Muscle layer of duodenum (tissue), 2 donors: Measurements from ENCODE around the gene LRRC36.

Experiments
- H3K27ac ChIP-seq: one replicate; pipeline ENCODE4 v1.7.0; 2013; ENCODE audit warnings: mild to moderate bottlenecking, low read length
- H3K27me3 ChIP-seq: one replicate; pipeline ENCODE4 v1.7.0; 2013; ENCODE audit warnings: low read depth, mild to moderate bottlenecking, control low read depth, low read length
- H3K36me3 ChIP-seq, 2 donors: one replicate each; pipeline ENCODE4 v1.7.0; 2013; ENCODE audit warnings: low read length in 2 of 2, control low read depth in 1 of 2, mild to moderate bottlenecking in 1 of 2; ENCODE audit not compliant: insufficient read depth in 2 of 2, control insufficient read depth in 1 of 2
- H3K4me1 ChIP-seq, 2 donors: one replicate each; pipeline ENCODE4 v1.7.0; 2013; ENCODE audit warnings: low read length in 2 of 2, mild to moderate bottlenecking in 2 of 2, control low read depth in 1 of 2, moderate library complexity in 1 of 2; ENCODE audit not compliant: insufficient read depth in 2 of 2, control insufficient read depth in 1 of 2
- H3K4me3 ChIP-seq, 2 donors: one replicate each; pipeline ENCODE4 v1.7.0; 2013; ENCODE audit warnings: low read length in 2 of 2, low read depth in 1 of 2, mild to moderate bottlenecking in 1 of 2
- H3K9me3 ChIP-seq, 2 donors: one replicate each; pipeline ENCODE4 v1.7.0; 2013; ENCODE audit warnings: low read length in 2 of 2, control low read depth in 1 of 2, mild to moderate bottlenecking in 1 of 2; ENCODE audit not compliant: control insufficient read depth in 1 of 2
- donor health status: healthy.

LRRC36 gene

DNA sequence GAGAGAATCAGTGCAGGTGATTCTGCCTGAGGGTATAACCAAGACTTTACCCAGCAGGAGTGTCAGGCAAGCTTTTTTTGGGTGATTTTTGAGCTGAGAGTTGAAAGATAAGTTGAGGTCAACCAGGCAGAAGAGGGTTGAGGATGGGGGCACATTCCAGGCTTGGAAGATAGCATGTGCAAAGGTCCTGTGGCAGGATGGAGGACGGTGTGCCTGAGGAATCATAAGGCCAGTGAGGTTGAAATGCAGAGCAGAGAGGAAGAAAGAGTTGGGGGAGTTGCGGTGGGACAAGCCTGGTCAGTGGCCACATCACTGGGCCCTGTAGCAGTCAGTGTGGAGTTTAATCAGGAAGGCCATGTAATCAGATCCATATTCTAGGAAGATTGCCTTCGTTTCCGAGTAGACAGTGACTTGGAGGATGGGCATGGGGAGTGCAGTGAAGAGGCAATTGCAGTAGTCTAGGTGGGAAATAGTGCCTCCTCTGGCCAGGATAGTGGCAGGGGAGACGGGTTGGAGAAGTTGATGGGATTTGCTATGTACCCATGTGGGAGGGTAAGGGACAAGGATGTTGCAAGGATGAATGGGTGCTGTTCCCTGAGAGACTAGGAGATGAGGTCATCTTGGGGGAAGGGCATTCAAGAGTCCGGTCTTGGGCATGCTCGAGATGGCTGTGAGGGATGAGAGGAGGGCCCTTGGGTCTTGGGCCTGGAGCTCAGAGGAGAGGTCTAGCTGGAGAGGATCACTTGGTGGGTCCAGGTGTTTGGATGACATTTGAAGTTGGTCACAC, 43.4 kb upstream of the LRRC36 start:
- H3K4me3 ChIP-seq = no peak overlapping the region
- no peak overlapping the region for H3K27ac ChIP-seq
- peaks cover 0 to 3% of the 10 kb centered on the region in 2 donors for H3K4me1 ChIP-seq
- no peaks in the 10 kb centered on the region for H3K27me3 ChIP-seq
- H3K36me3 ChIP-seq = no peaks in the 10 kb centered on the region
- H3K9me3 ChIP-seq = no peaks in the 10 kb centered on the region

DNA sequence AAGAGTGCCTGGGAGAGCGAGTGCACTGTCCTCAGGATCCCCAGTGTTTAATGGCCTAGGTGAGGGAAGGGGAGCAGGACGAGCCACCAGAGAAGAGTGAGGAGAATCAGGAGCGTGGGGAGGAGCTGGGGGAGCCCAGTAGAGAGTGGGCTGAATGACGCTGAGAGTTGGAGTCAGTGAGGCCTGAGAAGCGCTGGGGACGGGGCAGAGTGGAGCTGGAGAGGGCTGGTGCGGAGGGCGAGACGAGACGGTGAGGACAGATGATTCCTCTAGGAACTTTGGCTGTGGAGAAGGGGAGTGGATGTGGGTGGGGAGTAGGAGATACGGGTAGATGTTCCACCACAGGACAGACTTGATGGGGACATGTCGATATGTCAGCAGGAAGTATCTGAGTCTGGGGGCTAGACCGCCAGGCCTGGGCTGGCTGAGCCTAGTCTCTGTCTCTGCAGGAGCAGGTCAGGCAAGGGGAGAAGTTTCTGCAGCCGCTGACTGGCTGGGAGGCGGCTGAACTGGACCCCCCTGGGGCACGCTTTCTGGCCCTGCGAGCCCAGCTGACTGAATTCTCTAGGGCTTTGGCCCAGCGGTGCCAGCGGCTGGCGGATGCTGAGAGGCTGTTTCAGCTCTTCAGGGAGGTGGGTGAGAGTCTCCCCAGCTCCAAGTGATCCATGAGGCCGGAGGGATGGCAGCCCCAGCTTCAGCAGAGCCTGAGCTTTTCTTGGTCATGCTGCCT, 42.6 kb upstream of the LRRC36 start:
- no peaks in the 10 kb centered on the region for H3K36me3 ChIP-seq
- H3K27ac ChIP-seq = no peak overlapping the region
- H3K4me1 ChIP-seq = no peaks in the 10 kb centered on the region
- no peak overlapping the region for H3K4me3 ChIP-seq
- H3K9me3 ChIP-seq = no peaks in the 10 kb centered on the region
- H3K27me3 ChIP-seq = no peaks in the 10 kb centered on the region

DNA sequence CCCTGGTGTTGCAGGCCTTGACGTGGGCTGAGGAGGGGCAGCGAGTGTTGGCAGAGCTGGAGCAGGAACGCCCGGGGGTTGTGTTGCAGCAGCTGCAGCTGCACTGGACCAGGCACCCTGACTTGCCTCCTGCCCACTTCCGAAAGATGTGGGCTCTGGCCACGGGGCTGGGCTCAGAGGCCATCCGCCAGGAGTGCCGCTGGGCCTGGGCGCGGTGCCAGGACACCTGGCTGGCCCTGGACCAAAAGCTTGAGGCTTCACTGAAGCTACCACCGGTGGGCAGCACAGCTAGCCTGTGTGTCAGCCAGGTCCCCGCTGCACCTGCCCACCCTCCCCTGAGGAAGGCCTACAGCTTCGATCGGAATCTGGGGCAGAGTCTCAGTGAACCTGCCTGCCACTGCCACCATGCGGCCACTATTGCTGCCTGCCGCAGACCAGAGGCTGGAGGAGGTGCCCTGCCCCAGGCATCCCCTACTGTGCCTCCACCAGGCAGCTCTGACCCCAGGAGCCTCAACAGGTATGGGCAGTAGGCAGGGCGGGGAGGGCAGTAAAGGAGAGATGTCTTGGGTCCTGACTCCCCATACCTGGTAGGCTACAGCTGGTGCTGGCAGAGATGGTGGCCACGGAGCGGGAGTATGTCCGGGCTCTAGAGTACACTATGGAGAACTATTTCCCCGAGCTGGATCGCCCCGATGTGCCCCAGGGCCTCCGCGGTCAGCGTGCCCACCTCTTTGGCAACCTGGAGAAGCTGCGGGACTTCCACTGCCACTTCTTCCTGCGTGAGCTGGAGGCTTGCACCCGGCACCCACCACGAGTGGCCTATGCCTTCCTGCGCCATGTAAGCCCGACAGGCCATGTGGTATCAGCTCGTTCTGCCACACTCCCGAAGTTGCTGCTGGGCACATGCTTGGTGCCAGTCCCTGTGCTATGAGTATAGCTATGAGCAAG, 41.6 kb upstream of the LRRC36 start:
- no peak overlapping the region for H3K27ac ChIP-seq
- no peaks in the 10 kb centered on the region for H3K36me3 ChIP-seq

DNA sequence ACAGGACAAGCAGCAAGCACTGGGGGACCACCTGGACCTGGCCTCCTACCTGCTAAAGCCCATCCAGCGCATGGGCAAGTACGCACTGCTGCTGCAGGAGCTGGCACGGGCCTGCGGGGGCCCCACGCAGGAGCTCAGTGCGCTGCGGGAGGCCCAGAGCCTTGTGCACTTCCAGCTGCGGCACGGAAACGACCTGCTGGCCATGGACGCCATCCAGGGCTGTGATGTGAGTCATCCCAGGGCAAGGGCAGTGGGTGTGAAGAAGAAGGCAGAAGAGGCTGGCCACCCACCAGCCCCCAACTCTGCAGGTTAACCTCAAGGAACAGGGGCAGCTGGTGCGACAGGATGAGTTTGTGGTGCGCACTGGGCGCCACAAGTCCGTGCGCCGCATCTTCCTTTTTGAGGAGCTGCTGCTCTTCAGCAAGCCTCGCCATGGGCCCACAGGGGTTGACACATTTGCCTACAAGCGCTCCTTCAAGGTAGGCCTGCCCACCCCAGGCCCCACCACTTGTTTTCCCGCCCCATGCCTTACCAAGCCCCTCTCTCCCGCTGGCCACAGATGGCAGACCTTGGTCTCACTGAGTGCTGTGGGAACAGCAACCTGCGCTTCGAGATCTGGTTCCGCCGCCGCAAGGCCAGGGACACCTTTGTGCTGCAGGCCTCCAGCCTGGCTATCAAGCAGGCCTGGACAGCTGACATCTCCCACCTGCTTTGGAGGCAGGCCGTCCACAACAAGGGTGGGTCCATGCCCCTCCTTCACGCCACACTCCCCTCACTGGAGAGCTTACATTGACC, 40.0 kb upstream of the LRRC36 start:
- Histone ChIP-seq H3K27ac (no peak overlapping the region), H3K4me1 (no peaks in the 10 kb centered on the region), H3K36me3 (no peaks in the 10 kb centered on the region), H3K27me3 (no peaks in the 10 kb centered on the region), H3K9me3 (no peaks in the 10 kb centered on the region), H3K4me3 (no peak overlapping the region)

More for the DNA sequence above, 41.6 kb upstream of the LRRC36 start:
- no peaks in the 10 kb centered on the region for H3K27me3 ChIP-seq
- H3K4me3 ChIP-seq = no peak overlapping the region
- no peaks in the 10 kb centered on the region for H3K4me1 ChIP-seq
- H3K9me3 ChIP-seq = no peaks in the 10 kb centered on the region

- Histone ChIP-seq H3K4me1 (no peaks in the 10 kb centered on the region), H3K27ac (no peak overlapping the region), H3K4me3 (no peak overlapping the region), H3K27me3 (no peaks in the 10 kb centered on the region), H3K9me3 (no peaks in the 10 kb centered on the region), H3K36me3 (no peaks in the 10 kb centered on the region)
Observed at GRCh38 chr16:67287960-67288359, 38.7 kb upstream of the LRRC36 start.

DNA sequence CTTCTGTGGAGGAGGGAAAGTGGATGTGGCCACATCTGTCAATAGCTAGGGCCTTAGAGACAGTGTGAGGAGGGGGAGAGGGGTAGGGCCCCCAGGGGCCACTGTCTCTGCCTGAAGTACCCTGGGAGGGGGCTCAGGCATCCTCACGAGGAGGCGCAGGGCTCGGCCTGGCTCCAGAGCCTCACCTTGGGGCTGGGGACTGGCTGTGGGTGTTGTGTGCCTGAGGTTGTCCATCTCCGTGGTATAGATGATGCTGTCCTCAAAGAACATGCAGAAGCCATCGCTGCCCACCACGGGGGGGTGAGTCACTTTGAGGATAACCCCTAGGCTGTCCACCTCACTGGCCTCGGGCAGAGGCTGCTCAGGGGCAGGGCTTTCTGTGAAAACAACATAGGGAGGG, 35.2 kb upstream of the LRRC36 start:
- H3K27me3 ChIP-seq = no peaks in the 10 kb centered on the region
- H3K9me3 ChIP-seq = no peaks in the 10 kb centered on the region
- no peak overlapping the region for H3K27ac ChIP-seq
- no peaks in the 10 kb centered on the region for H3K4me1 ChIP-seq
- H3K36me3 ChIP-seq = no peaks in the 10 kb centered on the region
- H3K4me3 ChIP-seq = no peak overlapping the region

DNA sequence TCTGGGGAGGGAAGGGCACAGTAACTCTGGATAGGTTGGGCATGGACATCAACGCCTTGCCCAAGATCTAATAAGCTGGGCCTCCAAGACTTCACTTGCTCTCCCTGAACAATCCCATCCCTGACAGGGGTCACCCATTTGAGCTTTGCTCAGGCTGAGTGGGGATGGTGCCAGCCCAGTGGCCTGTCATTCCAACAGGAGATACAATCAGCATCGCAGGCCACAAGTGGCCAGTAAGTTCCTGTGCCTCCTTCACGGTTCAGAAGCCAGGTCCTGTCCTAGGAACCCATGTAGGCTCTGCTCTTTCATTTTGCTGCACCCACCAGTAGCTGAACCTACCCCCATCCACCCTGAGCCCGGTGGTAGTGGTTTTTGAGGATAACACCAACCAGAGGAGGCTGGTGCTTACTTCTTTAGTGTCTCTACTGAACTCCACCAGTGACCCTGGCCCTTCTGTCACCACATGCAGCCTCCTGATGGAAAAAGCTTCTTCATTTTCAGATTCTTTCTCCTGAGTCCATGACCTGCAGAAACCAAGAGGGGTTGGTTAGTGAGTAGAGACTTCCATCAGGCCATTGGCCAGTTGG, 32.4 kb upstream of the LRRC36 start:
- no peaks in the 10 kb centered on the region for H3K27me3 ChIP-seq
- no peaks in the 10 kb centered on the region for H3K36me3 ChIP-seq
- no peak overlapping the region for H3K4me3 ChIP-seq
- H3K9me3 ChIP-seq = no peaks in the 10 kb centered on the region
- no peaks in the 10 kb centered on the region for H3K4me1 ChIP-seq
- H3K27ac ChIP-seq = no peak overlapping the region

- Histone ChIP-seq H3K9me3 (no peaks in the 10 kb centered on the region), H3K4me1 (no peaks in the 10 kb centered on the region), H3K4me3 (no peak overlapping the region), H3K36me3 (no peaks in the 10 kb centered on the region), H3K27ac (no peak overlapping the region), H3K27me3 (no peaks in the 10 kb centered on the region)
Observed at GRCh38 chr16:67294938-67295361, 31.7 kb upstream of the LRRC36 start.

- Histone ChIP-seq H3K9me3 (no peaks in the 10 kb centered on the region), H3K4me3 (no peak overlapping the region), H3K4me1 (no peaks in the 10 kb centered on the region), H3K27me3 (no peaks in the 10 kb centered on the region), H3K27ac (no peak overlapping the region), H3K36me3 (no peaks in the 10 kb centered on the region)
Observed at GRCh38 chr16:67296420-67296819, 30.2 kb upstream of the LRRC36 start.

DNA sequence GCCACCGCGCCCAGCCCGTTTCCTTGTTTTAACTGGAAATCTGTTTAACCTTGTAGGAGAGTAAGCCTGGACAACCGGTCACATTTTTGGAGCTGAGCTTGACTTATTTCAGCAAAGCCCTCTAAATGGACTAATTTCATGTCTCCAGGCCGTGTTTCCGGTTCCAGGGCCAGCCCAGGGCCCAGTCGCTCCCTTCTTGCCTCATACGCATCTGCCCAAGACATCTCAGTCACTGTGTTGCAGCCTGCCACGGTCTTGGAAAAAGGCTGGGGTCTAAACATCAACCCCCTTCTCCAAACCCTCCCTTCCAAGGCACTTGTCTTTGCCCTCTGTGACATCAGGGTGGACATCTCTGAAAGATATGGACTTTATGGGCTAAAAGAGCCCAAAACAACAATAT, 28.3 kb upstream of the LRRC36 start:
- no peaks in the 10 kb centered on the region for H3K27me3 ChIP-seq
- no peak overlapping the region for H3K27ac ChIP-seq
- no peak overlapping the region for H3K4me3 ChIP-seq
- H3K9me3 ChIP-seq = no peaks in the 10 kb centered on the region
- H3K4me1 ChIP-seq = no peaks in the 10 kb centered on the region
- no peaks in the 10 kb centered on the region for H3K36me3 ChIP-seq
